Right atrium auricular region (tissue), 2 donors: ENCODE measurements around the gene ALDOC. TPM values are rescaled to one million over a fixed set of nuclear protein-coding genes. Genes with fewer than 3 reads are reported as not detected.
A peak's percentile ranks its signal among the peaks of the same experiment; 100 is the strongest.

Experiments used
- DNase-seq: peaks from one replicate; pipeline ENCODE4 v3.0.0-alpha.2; 2019; ENCODE audit warnings: low spot score
- H3K27ac ChIP-seq, 2 donors: fragments of 200-600 bp; sonication (generic); 1 replicate in 1 of 2; 2 replicates in 1 of 2; pipeline ENCODE4 v1.5.1; 2016 to 2019
- H3K27me3 ChIP-seq, 2 donors: fragments of 200-600 bp; sonication (generic); one replicate each; pipeline versions ENCODE4 v1.5.1 to v1.6.0; 2017 to 2019
- H3K36me3 ChIP-seq: fragments of 200-600 bp; sonication (generic); one replicate; pipeline ENCODE4 v1.5.1; 2016
- H3K4me1 ChIP-seq, 2 donors: fragments of 200-600 bp; sonication (generic); one replicate each; pipeline versions ENCODE4 v1.5.1 to v1.6.0; 2017 to 2019
- H3K4me3 ChIP-seq, 2 donors: fragments of 200-600 bp; sonication (generic); 1 replicate in 1 of 2; 2 replicates in 1 of 2; pipeline ENCODE4 v1.5.1; 2017 to 2019; ENCODE audit warnings: mild to moderate bottlenecking in 1 of 2, moderate library complexity in 1 of 2
- H3K9me3 ChIP-seq, 2 donors: fragments of 200-600 bp; sonication (generic); one replicate each; pipeline ENCODE4 v1.5.1; 2019
- total RNA-seq, 2 donors: library from RNA; depleted of rRNA; stranded (reverse); fragments of >200 nt; gene quantifications; one replicate each; pipeline ENCODE4 v1.1.0, GENCODE V29; 2016
- TF ChIP-seq, protein P1 (sequence below), 2 donors: fragments of 200-600 bp; sonication (generic); IDR thresholded peaks; one replicate each; pipeline ENCODE4 v1.5.1; 2019; ENCODE audit warnings: antibody characterized with exemption in 2 of 2

Gene ALDOC
- total RNA-seq, 2 donors from 2014 or later: 355 to 363 TPM

DNA sequence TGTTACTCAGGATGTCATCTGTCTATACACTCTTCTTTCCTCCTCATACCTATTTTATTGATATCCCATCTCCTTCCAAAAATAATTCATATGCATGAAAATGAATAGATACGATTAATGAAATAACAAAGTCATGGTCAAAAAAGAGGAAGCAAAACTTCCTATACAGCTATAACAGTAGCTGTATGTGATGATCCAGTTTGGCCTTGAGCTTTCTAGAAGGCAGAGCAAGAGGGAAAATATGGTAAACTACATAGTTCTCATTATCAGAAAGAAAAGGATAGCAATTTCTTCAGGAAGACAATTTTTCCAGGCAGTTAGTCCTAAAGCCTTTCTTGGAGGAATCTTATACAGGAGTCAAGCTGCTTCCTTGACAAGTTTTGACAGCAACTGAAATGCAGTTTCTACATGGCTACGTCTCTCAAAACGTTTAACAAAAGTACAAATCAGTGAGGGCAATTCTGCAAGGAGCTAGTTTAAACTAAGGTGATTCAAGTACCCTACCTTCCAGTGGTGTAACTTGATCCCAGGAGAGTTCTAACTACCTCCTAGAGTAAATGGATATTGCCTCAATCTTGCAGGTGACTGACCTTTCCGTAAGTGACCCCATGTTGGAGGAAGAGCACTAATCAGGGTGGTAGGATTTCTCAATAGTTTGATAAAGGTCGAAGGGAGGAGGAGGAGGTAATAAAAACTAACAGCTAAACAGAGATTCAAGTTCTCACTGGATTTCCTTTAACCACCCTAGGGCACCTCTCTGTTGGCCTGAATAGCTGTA lies 21.1 kb upstream of the ALDOC start:
- TF ChIP-seq, protein P1, sequence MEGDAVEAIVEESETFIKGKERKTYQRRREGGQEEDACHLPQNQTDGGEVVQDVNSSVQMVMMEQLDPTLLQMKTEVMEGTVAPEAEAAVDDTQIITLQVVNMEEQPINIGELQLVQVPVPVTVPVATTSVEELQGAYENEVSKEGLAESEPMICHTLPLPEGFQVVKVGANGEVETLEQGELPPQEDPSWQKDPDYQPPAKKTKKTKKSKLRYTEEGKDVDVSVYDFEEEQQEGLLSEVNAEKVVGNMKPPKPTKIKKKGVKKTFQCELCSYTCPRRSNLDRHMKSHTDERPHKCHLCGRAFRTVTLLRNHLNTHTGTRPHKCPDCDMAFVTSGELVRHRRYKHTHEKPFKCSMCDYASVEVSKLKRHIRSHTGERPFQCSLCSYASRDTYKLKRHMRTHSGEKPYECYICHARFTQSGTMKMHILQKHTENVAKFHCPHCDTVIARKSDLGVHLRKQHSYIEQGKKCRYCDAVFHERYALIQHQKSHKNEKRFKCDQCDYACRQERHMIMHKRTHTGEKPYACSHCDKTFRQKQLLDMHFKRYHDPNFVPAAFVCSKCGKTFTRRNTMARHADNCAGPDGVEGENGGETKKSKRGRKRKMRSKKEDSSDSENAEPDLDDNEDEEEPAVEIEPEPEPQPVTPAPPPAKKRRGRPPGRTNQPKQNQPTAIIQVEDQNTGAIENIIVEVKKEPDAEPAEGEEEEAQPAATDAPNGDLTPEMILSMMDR (IDR thresholded peaks at IDR 0.05): no peak
- H3K27me3 ChIP-seq: no peaks in the 10 kb centered on the region
- H3K9me3 ChIP-seq: no peaks in the 10 kb centered on the region
- H3K4me1 ChIP-seq: peaks cover 0 to 17% of the 10 kb centered on the region in 2 donors
- no peaks in the 10 kb centered on the region for H3K36me3 ChIP-seq
- no peak for DNase-seq
- peak overlapping the region in 1 of 2 donors; percentile 70 for H3K4me3 ChIP-seq
- peak overlapping the region in 1 of 2 donors; percentile 96 for H3K27ac ChIP-seq

DNA sequence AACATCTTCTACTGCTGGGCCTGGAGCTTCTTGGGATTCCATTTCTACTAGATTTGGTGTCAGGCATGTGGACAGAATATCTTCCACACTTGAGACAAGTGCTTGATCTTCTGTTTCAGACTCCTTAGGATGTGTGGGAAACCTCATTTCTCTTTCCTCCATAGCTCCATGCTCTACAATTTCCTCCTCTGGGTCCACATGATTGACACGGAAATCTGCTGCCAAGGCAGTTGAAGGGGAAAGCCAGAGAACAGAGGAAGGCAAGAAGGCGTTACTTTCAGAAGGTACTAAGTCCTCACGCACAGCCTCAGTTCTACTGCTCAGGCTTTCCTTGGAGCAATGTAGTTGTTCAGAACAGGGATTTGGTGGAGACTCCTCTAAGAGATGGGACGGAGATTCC lies 15.6 kb upstream of the ALDOC start:
- DNase-seq: no peak
- no peak overlapping the region for H3K27ac ChIP-seq

DNA sequence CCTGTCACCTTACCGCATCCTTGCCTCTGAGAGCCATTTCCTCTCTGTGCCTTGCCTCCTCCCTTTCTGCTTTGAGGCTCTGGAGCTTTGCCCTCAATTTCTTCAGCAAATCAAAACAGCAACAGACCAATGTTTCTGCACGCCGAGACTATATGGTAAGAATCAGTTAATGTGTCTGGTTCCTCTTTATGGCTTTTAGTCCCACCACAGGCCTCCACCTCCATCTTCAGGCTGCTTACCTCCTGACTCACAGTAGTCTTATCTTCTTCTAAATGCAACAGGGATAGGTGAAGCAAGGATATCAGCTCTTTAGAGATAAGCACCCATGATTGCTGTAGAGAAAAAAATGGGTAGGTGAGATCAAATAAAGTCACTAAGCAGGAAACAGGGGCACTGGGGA lies 9.2 kb upstream of the ALDOC start:
- Histone ChIP-seq H3K27me3 (no peaks in the 10 kb centered on the region), H3K4me3 (no peak overlapping the region), H3K36me3 (no peaks in the 10 kb centered on the region), H3K4me1 (no peaks in the 10 kb centered on the region), H3K27ac (no peak overlapping the region), H3K9me3 (no peaks in the 10 kb centered on the region)
- TF ChIP-seq, protein P1 (IDR thresholded peaks at IDR 0.05): no peak
- DNase-seq: no peak

More for the DNA sequence above, 15.6 kb upstream of the ALDOC start:
- H3K27me3 ChIP-seq: no peaks in the 10 kb centered on the region
- no peaks in the 10 kb centered on the region for H3K4me1 ChIP-seq
- TF ChIP-seq, protein P1 (IDR thresholded peaks at IDR 0.05): no peak
- H3K9me3 ChIP-seq: no peaks in the 10 kb centered on the region
- H3K36me3 ChIP-seq: no peaks in the 10 kb centered on the region
- no peak overlapping the region for H3K4me3 ChIP-seq

DNA sequence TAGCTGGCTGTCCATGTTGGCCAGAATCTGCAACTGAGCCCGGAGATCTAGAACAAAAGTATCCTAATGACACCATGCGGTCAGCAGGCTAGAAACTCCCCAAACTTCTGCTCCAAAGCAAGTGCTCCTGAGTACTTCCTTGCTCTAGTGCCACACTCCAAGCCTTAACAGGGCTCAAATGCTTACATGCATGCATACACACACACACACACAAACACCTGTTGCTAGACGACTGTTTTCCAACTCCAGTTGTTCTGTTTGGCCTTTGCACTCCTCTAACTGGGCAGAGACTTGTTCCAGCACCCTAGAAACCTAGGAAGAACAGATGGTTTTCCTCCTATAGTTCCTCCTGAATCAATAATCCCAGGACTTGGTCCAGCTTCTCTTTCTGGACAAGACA lies 7.7 kb upstream of the ALDOC start:
- H3K4me1 ChIP-seq: no peaks in the 10 kb centered on the region

DNA sequence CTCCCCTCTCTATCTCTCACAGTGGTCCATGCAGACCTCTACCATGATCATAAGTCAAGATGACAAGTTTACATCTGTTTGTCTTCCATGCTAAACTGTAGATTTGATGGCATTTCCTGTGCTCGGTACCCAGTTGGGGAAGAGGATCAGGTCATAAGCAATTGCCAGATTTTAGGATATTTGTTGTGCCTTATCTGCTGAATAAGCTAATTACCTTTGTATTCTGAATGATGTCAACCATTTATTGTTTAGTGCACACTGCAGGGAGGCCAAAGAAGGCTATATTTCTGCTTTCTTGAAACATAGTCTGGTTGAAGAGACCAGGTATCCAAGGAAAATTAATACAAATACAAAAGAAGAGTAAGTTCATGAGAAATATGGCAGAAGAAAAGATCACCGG lies 5.8 kb upstream of the ALDOC start:
- TF ChIP-seq, protein P1 (IDR thresholded peaks at IDR 0.05): no peak
- no peaks in the 10 kb centered on the region for H3K27me3 ChIP-seq
- H3K4me3 ChIP-seq: no peak overlapping the region
- H3K36me3 ChIP-seq: no peaks in the 10 kb centered on the region
- no peak overlapping the region for H3K27ac ChIP-seq
- H3K9me3 ChIP-seq: no peaks in the 10 kb centered on the region
- no peak for DNase-seq
- no peaks in the 10 kb centered on the region for H3K4me1 ChIP-seq

More for the DNA sequence above, 7.7 kb upstream of the ALDOC start:
- H3K36me3 ChIP-seq: no peaks in the 10 kb centered on the region
- no peak overlapping the region for H3K27ac ChIP-seq
- no peaks in the 10 kb centered on the region for H3K27me3 ChIP-seq
- TF ChIP-seq, protein P1 (IDR thresholded peaks at IDR 0.05): no peak
- no peak for DNase-seq
- H3K9me3 ChIP-seq: no peaks in the 10 kb centered on the region
- no peak overlapping the region for H3K4me3 ChIP-seq

DNA sequence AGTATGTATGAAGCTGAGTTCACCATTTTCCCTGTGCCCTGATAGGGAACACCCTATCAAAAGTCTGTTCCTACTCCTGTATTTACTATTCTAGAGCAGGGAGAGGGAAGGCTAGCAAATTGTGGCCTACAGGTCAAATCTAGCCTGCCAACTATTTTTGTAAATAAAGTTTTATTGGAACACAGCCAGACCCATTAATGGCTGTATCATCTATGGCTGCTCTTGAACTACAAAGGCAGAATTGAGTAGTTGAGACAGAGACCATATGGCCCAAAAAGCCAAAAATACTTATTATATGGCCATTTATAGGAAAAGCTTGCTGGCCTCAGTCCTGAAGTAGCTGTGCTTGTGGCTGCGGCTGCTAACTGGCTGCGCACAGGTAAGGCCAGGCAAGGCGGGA lies 4.3 kb upstream of the ALDOC start:
- peaks cover 0 to 7% of the 10 kb centered on the region in 2 donors for H3K4me1 ChIP-seq
- H3K27me3 ChIP-seq: no peaks in the 10 kb centered on the region
- H3K4me3 ChIP-seq: no peak overlapping the region
- H3K27ac ChIP-seq: no peak overlapping the region
- no peak for DNase-seq
- H3K9me3 ChIP-seq: no peaks in the 10 kb centered on the region
- TF ChIP-seq, protein P1 (IDR thresholded peaks at IDR 0.05): no peak
- H3K36me3 ChIP-seq: no peaks in the 10 kb centered on the region
